ENCODE data around the gene ARHGAP26. TPM values are rescaled to one million over a fixed set of nuclear protein-coding genes. Genes with fewer than 3 reads are reported as not detected.

ARHGAP26 gene
- polyA plus RNA-seq, 1 donor from 2014 or later, result 0.83 TPM

GRCh38 chr5:143156572-143156971, 386.4 kb downstream of the ARHGAP26 start:
- Histone ChIP-seq H2AFZ (ENCODE audit: low read depth, low read length) (no peak overlapping the region), H4K20me1 (ENCODE audit: insufficient read depth) (no peaks in the 10 kb centered on the region), H3K4me2 (ENCODE audit: low read length) (no peak overlapping the region), H3K27ac (ENCODE audit: low read length) (no peak overlapping the region), H3K9me2 (ENCODE audit: insufficient read depth, low read length) (no peaks in the 10 kb centered on the region), H3F3A (ENCODE audit: insufficient read depth, low read length, poor library complexity, severe bottlenecking) (no peaks in the 10 kb centered on the region), H3K9me3 (ENCODE audit: low read length) (no peaks in the 10 kb centered on the region), H3K79me2 (replicated peaks; ENCODE audit: insufficient read depth, low read length) (no peaks in the 10 kb centered on the region), H3K4me3 (ENCODE audit: low read length) (no peak overlapping the region), H3K9ac (ENCODE audit: low read length) (no peak overlapping the region), H3K36me3 (ENCODE audit: insufficient read depth, low read length) (no peaks in the 10 kb centered on the region), H3K27me3 (ENCODE audit: insufficient read depth, low read depth, low read length) (no peaks in the 10 kb centered on the region)
- TF ChIP-seq RAD21 (conservative IDR thresholded peaks at IDR 0.05), result no peak
- TF ChIP-seq, protein P1, sequence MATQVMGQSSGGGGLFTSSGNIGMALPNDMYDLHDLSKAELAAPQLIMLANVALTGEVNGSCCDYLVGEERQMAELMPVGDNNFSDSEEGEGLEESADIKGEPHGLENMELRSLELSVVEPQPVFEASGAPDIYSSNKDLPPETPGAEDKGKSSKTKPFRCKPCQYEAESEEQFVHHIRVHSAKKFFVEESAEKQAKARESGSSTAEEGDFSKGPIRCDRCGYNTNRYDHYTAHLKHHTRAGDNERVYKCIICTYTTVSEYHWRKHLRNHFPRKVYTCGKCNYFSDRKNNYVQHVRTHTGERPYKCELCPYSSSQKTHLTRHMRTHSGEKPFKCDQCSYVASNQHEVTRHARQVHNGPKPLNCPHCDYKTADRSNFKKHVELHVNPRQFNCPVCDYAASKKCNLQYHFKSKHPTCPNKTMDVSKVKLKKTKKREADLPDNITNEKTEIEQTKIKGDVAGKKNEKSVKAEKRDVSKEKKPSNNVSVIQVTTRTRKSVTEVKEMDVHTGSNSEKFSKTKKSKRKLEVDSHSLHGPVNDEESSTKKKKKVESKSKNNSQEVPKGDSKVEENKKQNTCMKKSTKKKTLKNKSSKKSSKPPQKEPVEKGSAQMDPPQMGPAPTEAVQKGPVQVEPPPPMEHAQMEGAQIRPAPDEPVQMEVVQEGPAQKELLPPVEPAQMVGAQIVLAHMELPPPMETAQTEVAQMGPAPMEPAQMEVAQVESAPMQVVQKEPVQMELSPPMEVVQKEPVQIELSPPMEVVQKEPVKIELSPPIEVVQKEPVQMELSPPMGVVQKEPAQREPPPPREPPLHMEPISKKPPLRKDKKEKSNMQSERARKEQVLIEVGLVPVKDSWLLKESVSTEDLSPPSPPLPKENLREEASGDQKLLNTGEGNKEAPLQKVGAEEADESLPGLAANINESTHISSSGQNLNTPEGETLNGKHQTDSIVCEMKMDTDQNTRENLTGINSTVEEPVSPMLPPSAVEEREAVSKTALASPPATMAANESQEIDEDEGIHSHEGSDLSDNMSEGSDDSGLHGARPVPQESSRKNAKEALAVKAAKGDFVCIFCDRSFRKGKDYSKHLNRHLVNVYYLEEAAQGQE (IDR thresholded peaks at IDR 0.05; ENCODE audit: borderline replicate concordance), result no peak
- TF ChIP-seq MXI1 (conservative IDR thresholded peaks at IDR 0.05; ENCODE audit: poor library complexity, severe bottlenecking), result no peak
- no peak for TF ChIP-seq SMC3 (conservative IDR thresholded peaks at IDR 0.05; ENCODE audit: poor library complexity)
- TF ChIP-seq TAF1 (IDR thresholded peaks at IDR 0.05; ENCODE audit: low read depth), result no peak
- no peak for TF ChIP-seq CTCF (IDR thresholded peaks at IDR 0.05; ENCODE audit: poor library complexity, severe bottlenecking)
- no peak for TF ChIP-seq POLR2AphosphoS5 (IDR thresholded peaks at IDR 0.05)
- TF ChIP-seq EP300 (conservative IDR thresholded peaks at IDR 0.05; ENCODE audit: poor library complexity, severe bottlenecking), result no peak
- TF ChIP-seq EZH2 (IDR thresholded peaks at IDR 0.05; ENCODE audit: borderline replicate concordance, insufficient read depth, low read length, poor library complexity, severe bottlenecking), result no peak

DNA sequence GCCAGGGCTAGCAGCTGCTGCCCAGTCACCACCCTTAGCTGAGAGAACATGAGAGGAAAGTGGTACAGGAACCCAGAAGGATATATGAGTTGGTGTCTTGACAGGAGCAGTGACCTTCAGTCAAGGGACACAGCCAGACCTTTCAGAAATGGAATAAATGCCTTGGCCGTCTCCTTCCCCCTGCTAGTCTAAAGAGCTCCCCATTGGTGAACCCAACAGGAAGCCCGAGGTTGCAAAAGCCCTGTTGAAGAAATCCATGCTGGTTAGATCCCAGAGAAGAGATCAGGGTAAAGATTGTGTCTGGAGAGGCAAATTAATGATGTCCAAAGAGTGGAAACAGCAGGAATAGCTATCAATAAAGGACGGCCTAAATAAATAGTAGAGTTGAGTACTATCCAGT, 388.9 kb downstream of the ARHGAP26 start:
- Histone ChIP-seq H2AFZ (ENCODE audit: low read depth, low read length) (no peak overlapping the region), H3K27ac (ENCODE audit: low read length) (no peak overlapping the region), H3K27me3 (ENCODE audit: insufficient read depth, low read depth, low read length) (no peaks in the 10 kb centered on the region), H3K9me3 (ENCODE audit: low read length) (no peaks in the 10 kb centered on the region), H3K9me2 (ENCODE audit: insufficient read depth, low read length) (no peaks in the 10 kb centered on the region), H3K4me3 (ENCODE audit: low read length) (no peak overlapping the region), H3K79me2 (replicated peaks; ENCODE audit: insufficient read depth, low read length) (no peaks in the 10 kb centered on the region), H3K36me3 (ENCODE audit: insufficient read depth, low read length) (no peaks in the 10 kb centered on the region), H3K4me2 (ENCODE audit: low read length) (no peak overlapping the region), H3F3A (ENCODE audit: insufficient read depth, low read length, poor library complexity, severe bottlenecking) (no peaks in the 10 kb centered on the region), H3K9ac (ENCODE audit: low read length) (no peak overlapping the region), H4K20me1 (ENCODE audit: insufficient read depth) (no peaks in the 10 kb centered on the region)
- TF ChIP-seq RAD21 (conservative IDR thresholded peaks at IDR 0.05) (no peak), SMC3 (conservative IDR thresholded peaks at IDR 0.05; ENCODE audit: poor library complexity) (no peak), POLR2AphosphoS5 (IDR thresholded peaks at IDR 0.05) (no peak), CTCF (IDR thresholded peaks at IDR 0.05; ENCODE audit: poor library complexity, severe bottlenecking) (no peak), MXI1 (conservative IDR thresholded peaks at IDR 0.05; ENCODE audit: poor library complexity, severe bottlenecking) (no peak), EP300 (conservative IDR thresholded peaks at IDR 0.05; ENCODE audit: poor library complexity, severe bottlenecking) (no peak), TAF1 (IDR thresholded peaks at IDR 0.05; ENCODE audit: low read depth) (no peak), EZH2 (IDR thresholded peaks at IDR 0.05; ENCODE audit: borderline replicate concordance, insufficient read depth, low read length, poor library complexity, severe bottlenecking) (no peak)
- TF ChIP-seq, protein P1 (IDR thresholded peaks at IDR 0.05; ENCODE audit: borderline replicate concordance), result no peak
